ENCODE measurements around the gene SAYSD1.

Gene SAYSD1

GRCh38 chr6:39080246-39080875, 34.6 kb downstream of the SAYSD1 start:
- FAIRE-seq (no peak), DNase-seq (ENCODE audit: insufficient read length, low spot score) (no peak)

GRCh38 chr6:39079197-39080125, 35.5 kb downstream of the SAYSD1 start:
- no peak for DNase-seq (ENCODE audit: insufficient read length, low spot score)
- FAIRE-seq: no peak

GRCh38 chr6:39078695-39079094, 36.3 kb downstream of the SAYSD1 start:
- FAIRE-seq (no peak), DNase-seq (ENCODE audit: insufficient read length, low spot score) (no peak)

- FAIRE-seq: no peak
- no peak for DNase-seq (ENCODE audit: insufficient read length, low spot score)
Observed at GRCh38 chr6:39077882-39078594, 36.9 kb downstream of the SAYSD1 start.

GRCh38 chr6:39076623-39077535, 38.1 kb downstream of the SAYSD1 start:
- DNase-seq (ENCODE audit: insufficient read length, low spot score): no peak
- no peak for FAIRE-seq

GRCh38 chr6:39075807-39076622, 39.0 kb downstream of the SAYSD1 start:
- no peak for FAIRE-seq
- no peak for DNase-seq (ENCODE audit: insufficient read length, low spot score)

- no peak for FAIRE-seq
- no peak for DNase-seq (ENCODE audit: insufficient read length, low spot score)
Observed at GRCh38 chr6:39075010-39075686, 39.8 kb downstream of the SAYSD1 start.

- FAIRE-seq: no peak
Observed at GRCh38 chr6:39074486-39074885, 40.5 kb downstream of the SAYSD1 start.

GRCh38 chr6:39073471-39074355, 41.3 kb downstream of the SAYSD1 start:
- no peak for FAIRE-seq
- DNase-seq (ENCODE audit: insufficient read length, low spot score): no peak

More at GRCh38 chr6:39074486-39074885, 40.5 kb downstream of the SAYSD1 start:
- DNase-seq (ENCODE audit: insufficient read length, low spot score): no peak

- DNase-seq (ENCODE audit: insufficient read length, low spot score): no peak
- FAIRE-seq: no peak
Observed at GRCh38 chr6:39072830-39073229, 42.2 kb downstream of the SAYSD1 start.

GRCh38 chr6:39068391-39068790, 46.6 kb downstream of the SAYSD1 start:
- no peak for FAIRE-seq
- DNase-seq (ENCODE audit: insufficient read length, low spot score): no peak

GRCh38 chr6:39065561-39065960, 49.4 kb downstream of the SAYSD1 start:
- FAIRE-seq (no peak), DNase-seq (ENCODE audit: insufficient read length, low spot score) (no peak)

- FAIRE-seq (no peak), DNase-seq (ENCODE audit: insufficient read length, low spot score) (no peak)
Observed at GRCh38 chr6:39063526-39063925, 51.5 kb downstream of the SAYSD1 start.

- no peak for FAIRE-seq
- DNase-seq (ENCODE audit: insufficient read length, low spot score): no peak
Observed at GRCh38 chr6:39062014-39062740, 52.8 kb downstream of the SAYSD1 start.

GRCh38 chr6:39061588-39061987, 53.4 kb downstream of the SAYSD1 start:
- FAIRE-seq (no peak), DNase-seq (ENCODE audit: insufficient read length, low spot score) (no peak)

GRCh38 chr6:39061182-39061581, 53.8 kb downstream of the SAYSD1 start:
- no peak for FAIRE-seq
- DNase-seq (ENCODE audit: insufficient read length, low spot score): no peak

GRCh38 chr6:39060467-39061160, 54.4 kb downstream of the SAYSD1 start:
- DNase-seq (ENCODE audit: insufficient read length, low spot score): no peak
- no peak for FAIRE-seq
